Measurements from ENCODE around the gene KCNG4. TPM values are rescaled to one million over a fixed set of nuclear protein-coding genes. Genes with fewer than 3 reads are reported as not detected.

Gene KCNG4
- total RNA-seq, 2 experiments from 2014 or later = not detected

GRCh38 chr16:84199097-84199496 lies 40.7 kb downstream of the KCNG4 start:
- POLR2A ChIA-PET = no interaction called here
- Mint-ChIP-seq H3K9me3 (no peaks in the 10 kb centered on the region), H3K27me3 (no peaks in the 10 kb centered on the region), H3K36me3 (ENCODE audit: low read depth) (no peaks in the 10 kb centered on the region), H3K27ac (no peak overlapping the region), H3K4me1 (ENCODE audit: low read depth) (peaks cover 5% of the 10 kb centered on the region), H3K4me3 (no peak overlapping the region)
- TF ChIP-seq CTCF (IDR thresholded peaks at IDR 0.05) = no peak
- no peak for DNase-seq
- intact Hi-C loops (cut with micrococcal nuclease) = no loop called here
- no peak for ATAC-seq
- CTCF ChIA-PET = no interaction called here

DNA sequence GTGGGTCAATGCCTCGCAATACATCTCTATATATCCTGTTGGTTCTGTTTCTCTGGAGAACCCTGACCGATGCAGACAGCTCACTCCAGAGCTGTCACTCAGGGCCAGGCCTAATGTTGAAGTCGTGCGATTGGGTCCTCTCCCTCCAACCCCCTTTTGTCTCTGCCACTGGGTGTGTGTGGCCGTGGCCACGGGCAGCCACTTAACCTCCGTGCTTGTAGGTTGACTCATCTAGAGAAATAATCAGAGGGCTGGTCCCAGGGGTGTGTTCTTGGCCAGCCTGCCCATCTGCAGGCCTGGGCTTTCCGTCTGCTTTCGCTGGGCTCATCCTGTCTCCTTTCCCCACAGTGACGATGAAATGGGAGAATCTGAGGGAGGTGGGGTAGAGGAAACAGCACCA lies 41.4 kb downstream of the KCNG4 start:
- no peak for TF ChIP-seq CTCF (IDR thresholded peaks at IDR 0.05)
- H3K27ac Mint-ChIP-seq = no peak overlapping the region
- no peaks in the 10 kb centered on the region for H3K27me3 Mint-ChIP-seq
- DNase-seq (no peak), ATAC-seq (no peak)
- H3K36me3 Mint-ChIP-seq (ENCODE audit: low read depth) = no peaks in the 10 kb centered on the region
- intact Hi-C loops (cut with micrococcal nuclease) = no loop called here
- ChIA-PET POLR2A (no interaction called here), CTCF (no interaction called here)
- no peaks in the 10 kb centered on the region for H3K9me3 Mint-ChIP-seq
- no peak overlapping the region for H3K4me3 Mint-ChIP-seq
- peaks cover 12% of the 10 kb centered on the region for H3K4me1 Mint-ChIP-seq (ENCODE audit: low read depth)

DNA sequence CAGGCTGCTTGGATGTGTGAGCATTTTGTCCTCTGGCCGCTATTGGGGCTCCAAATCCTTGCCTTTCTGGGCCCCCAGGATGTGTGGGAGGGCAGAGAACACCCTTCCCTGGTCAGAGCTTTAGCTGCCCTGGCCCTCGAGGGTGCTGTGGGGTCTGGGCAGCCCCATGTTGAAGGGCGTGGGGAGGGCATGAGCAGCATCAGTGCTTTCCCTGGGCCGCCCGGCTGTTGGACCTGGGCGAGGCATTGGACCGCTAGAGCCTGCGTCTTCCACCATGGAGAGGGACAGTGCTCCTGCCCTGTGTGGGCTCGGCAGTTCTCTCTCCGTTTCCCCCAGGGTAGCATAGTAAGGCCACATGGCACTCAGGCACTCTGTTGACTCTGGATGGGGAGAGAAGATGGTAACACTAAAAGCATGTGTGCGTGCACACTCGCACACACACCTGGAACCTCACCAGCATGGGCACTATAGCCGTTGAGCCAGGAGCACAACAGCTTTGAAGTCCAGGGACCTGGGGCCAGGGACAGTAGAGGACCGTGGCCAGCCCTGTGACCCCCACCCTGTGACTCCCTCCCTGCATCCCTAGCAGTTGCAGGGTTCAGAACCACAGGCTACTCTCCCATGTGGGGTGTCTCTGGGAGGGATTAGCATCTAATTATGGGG lies 42.2 kb downstream of the KCNG4 start:
- ATAC-seq (no peak), DNase-seq (no peak)
- Mint-ChIP-seq H3K36me3 (ENCODE audit: low read depth) (no peaks in the 10 kb centered on the region), H3K4me1 (ENCODE audit: low read depth) (peaks cover 16% of the 10 kb centered on the region), H3K4me3 (no peak overlapping the region), H3K27ac (no peak overlapping the region), H3K27me3 (no peaks in the 10 kb centered on the region), H3K9me3 (no peaks in the 10 kb centered on the region)
- intact Hi-C loops (cut with micrococcal nuclease) = no loop called here
- no peak for TF ChIP-seq CTCF (IDR thresholded peaks at IDR 0.05)
- ChIA-PET CTCF (no interaction called here), POLR2A (no interaction called here)

DNA sequence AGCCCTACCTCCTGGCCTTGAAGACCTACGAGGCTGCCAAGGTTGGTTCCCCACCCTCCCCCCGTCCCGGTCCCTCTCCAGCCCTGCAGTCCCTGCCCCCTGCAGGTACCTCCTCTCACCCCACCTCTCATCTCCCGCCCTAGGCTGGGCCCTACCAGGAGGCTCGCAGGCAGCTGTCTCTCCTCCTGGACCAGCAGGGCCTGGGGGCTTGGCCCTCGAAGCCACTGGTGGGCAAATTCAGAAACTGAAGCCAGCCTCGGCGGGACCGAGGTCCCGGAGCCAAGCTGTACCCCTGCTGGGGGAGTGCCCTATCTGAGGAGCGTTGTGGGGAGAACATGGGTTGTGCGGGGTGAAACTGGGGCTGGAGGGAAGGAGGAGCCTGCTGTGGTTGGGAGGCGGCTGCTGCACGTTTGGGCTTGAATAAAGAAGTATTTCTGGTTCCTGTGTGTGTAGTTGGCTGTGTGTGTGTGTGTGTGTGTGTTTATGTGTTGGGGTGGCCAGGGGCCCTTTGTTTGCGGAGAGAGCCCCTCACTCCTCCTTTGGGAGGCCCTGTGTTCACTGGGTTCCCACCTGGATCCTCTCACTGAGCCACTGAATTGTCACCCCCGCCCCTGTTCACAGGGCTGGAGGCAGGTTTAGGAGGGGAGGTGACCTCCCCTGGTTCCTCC lies 43.0 kb downstream of the KCNG4 start:
- intact Hi-C loops (cut with micrococcal nuclease) = no loop called here
- ATAC-seq = no peak
- TF ChIP-seq CTCF (IDR thresholded peaks at IDR 0.05) = no peak
- no peak overlapping the region for H3K4me3 Mint-ChIP-seq
- CTCF ChIA-PET = no interaction called here
- H3K4me1 Mint-ChIP-seq (ENCODE audit: low read depth) = peaks cover 16% of the 10 kb centered on the region
- no peak overlapping the region for H3K27ac Mint-ChIP-seq
- H3K27me3 Mint-ChIP-seq = no peaks in the 10 kb centered on the region
- no peaks in the 10 kb centered on the region for H3K9me3 Mint-ChIP-seq
- H3K36me3 Mint-ChIP-seq (ENCODE audit: low read depth) = no peaks in the 10 kb centered on the region
- POLR2A ChIA-PET = no interaction called here
- DNase-seq = no peak

DNA sequence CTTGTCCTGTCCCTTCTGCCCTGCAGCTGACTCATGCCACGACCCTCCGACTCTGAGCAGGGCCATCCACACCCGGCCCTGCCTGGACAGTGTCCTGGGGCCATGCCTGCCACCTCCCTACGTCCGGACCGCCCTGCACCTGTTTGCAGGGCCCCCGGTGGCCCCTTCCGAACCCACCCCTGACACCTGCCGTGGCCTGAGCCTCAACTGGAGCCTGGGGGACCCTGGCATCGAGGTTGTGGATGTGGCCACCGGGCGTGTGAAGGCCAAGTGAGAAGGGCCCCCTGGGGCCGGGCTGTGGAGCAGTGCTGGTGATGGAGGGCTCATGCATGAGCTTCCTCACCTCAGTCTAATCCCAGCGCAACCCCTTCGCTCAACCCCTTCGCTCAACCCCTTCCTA lies 43.7 kb downstream of the KCNG4 start:
- H3K4me3 Mint-ChIP-seq = no peak overlapping the region
- no peak for ATAC-seq
- intact Hi-C loops (cut with micrococcal nuclease) = no loop called here
- ChIA-PET POLR2A (no interaction called here), CTCF (no interaction called here)
- no peak overlapping the region for H3K27ac Mint-ChIP-seq
- TF ChIP-seq CTCF (IDR thresholded peaks at IDR 0.05) = no peak
- H3K36me3 Mint-ChIP-seq (ENCODE audit: low read depth) = no peaks in the 10 kb centered on the region
- H3K27me3 Mint-ChIP-seq = no peaks in the 10 kb centered on the region
- no peak for DNase-seq
- H3K4me1 Mint-ChIP-seq (ENCODE audit: low read depth) = peaks cover 16% of the 10 kb centered on the region
- H3K9me3 Mint-ChIP-seq = no peaks in the 10 kb centered on the region
